ENCODE data around the gene CCR6. TPM values are rescaled to one million over a fixed set of nuclear protein-coding genes. Genes with fewer than 3 reads are reported as not detected.

Gene CCR6
- total and polyA plus RNA-seq, 2 of the 8 experiments (the other 6 are each of a cell fraction or from before 2014, with no cell fraction given), result 0.06 TPM; not detected in 1

- TF ChIP-seq SIX5 (IDR thresholded peaks at IDR 0.05; ENCODE audit: low read depth, low read length), result no peak
Measured at GRCh38 chr6:167157863-167158262, 35.0 kb downstream of the CCR6 start, which contains the start of gene GPR31 (continued).

All from H1 (cell line).